NCI-H524 treated with DMSO at 0.1 percent for 48 hours (cell line): Measurements from ENCODE around the gene ERI3.

Experiments
- DNase-seq: peaks from one replicate; lab custom pipeline; 2025; lab: John Stamatoyannopoulos, UW

The ERI3 gene, protein sequence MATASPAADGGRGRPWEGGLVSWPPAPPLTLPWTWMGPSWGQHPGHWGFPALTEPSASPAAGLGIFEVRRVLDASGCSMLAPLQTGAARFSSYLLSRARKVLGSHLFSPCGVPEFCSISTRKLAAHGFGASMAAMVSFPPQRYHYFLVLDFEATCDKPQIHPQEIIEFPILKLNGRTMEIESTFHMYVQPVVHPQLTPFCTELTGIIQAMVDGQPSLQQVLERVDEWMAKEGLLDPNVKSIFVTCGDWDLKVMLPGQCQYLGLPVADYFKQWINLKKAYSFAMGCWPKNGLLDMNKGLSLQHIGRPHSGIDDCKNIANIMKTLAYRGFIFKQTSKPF

DNA sequence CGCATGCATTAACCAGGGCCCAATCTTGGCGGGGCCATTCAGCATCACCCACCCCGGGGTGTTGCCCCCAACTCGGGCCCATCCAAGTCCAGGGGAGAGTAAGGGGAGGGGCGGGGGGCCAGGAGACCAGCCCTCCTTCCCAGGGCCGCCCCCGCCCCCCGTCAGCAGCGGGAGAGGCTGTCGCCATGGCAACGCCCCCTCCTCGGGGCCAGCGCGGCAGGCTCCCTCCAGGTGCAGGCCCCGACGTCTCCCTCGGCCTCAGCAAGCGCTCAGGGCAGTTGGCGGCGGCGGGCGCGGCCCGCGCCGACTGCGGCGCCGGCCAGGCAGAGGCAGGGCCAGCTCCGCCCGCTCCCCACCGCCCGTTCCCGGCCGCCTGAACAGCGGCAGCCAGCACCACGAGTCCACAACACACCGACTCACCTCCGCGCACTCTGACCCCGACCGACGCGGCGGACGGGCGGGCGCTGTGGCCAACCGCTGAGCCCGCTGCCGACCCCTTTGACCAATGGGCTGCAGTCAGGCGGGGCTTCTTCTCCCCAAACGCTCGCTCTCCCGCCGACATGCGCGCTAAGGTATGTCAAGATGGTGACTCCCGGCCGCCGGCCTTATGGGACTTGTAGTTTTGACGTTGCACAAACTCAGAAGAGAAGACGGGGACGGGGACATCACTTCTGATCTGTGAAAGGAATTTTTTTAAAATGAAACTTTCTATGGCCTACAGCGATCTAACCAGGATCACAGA, at the start of gene ERI3:
Gene ERI3, minus strand, starts transcription at position 418 of the 742 bp plus-strand sequence. Its CDS starts 231 bp downstream, at position 187.
- DNase-seq = peak; percentile 81

DNA sequence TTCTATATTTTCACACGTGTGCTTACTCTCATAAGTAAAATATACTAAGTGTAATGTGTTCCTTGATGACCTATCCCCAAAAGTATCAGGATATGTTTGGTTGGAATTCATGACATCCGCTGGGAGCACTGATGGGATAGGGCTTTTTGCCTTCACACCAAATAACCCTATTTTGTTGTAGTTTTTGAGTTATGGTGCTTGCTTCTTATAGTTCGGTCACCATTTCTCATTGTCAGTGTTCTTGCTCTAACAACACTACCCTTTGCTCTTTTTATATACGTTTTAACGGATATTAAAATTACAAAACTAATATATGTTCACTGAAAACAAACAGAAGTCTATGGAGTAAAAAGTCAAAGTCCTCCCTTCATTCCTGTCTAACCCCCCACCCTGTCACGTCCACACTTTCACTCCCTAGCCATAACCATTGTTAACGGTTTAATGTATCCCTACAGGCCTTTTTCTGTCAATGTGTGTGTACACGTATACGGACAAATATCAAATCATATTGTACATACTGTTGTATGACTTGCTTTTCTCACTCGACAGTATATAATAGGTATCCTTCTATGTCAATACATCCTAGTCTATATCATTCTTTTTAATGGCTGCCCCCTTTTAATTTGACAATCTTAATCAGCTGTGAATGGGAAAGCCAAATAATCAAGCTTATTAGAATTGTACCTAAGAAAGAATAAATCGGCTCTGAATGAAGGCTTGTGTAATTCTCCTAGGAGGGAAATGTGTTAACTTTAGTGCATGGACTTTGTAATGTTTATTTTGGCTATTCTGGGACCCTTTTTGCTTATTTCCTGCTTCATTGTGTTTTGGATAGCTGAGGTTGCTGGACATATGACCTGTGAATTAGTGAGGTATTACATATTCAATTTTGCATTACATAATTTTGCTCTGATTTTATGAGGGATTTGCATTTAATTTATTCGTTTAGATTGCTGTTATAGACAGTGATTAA, 46.5 kb upstream of the ERI3 start:
- no peak for DNase-seq

DNA sequence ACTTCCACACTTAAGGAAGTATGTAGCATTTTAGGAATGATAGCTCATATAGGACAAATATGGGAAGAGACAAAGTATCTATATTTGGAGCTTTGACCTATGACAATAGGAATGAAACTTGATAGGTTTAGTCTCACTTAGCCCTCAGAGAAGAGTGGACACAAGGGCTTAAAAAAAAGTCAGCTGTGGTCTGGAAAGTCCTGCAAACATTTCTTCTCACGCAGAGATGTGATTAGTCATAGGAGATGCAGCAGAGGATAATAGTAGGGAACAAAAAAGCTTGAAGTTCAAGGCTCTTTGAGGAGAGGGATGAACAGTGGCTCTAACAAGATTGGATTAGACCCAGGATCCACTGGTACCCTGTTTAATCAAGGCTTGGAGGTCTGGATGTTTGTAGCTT, 35.2 kb upstream of the ERI3 start:
- DNase-seq = no peak

DNA sequence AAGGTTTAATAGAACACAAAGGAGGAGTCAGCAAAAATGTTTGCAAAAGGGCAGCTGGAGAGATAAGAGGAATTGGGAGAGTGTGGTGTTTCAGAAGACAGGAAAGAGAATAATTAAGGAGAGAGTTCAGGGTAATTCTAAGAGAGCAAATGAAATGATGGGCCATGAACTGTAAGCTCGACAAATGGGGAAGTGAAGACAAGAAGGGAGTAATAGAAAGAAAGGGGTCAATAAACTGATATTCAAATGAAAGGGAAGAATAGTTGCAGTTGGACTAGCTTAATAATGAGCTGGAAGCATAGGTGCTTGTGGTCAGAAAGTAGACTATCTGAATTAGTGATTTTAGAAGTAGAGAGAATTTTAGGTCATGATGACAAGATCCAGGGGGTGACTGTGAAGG, 34.4 kb upstream of the ERI3 start:
- DNase-seq = no peak

DNA sequence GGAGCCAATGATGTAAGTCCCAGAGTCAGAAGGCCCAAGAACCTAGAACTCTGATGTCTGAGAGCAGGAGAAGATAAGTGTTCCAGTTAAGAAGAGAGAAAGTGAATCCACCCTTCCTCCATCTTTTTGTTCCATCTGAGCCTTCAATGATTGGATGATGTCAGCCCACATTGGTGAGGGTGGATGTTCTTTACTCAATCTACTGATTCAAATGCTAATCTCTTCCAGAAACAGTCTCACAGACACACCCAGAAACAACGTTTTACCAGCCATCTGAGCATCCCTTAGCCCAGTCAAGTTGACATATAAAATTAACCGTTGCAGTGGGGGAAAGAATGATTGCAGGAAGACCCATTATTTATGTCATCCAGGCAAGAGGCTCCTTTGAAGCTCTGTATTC, 33.5 kb upstream of the ERI3 start:
- DNase-seq = no peak

DNA sequence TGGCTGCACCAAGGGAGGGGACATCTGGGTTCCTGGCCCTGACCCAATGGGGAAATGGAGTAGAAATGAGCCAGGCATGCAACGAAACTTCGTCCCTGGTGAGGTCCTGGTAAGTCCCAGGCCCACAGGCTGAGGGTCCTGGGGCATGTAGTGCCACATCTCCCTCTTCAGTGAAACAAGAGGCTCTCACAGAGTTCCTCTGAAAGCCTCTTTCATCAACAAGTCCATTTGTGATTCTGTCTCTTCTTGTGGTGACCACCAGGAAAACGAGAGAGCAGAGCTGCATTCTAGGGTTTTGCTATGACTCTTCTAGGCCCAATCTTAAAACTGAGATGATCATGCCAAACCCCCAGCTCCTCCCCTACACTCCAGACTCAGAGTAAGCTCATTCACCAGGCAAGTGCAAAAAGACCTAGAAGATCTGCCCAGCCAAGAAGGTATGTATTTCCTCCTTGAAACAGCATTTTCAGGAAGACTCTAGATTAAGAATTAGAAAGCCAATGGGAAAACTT, 25.7 kb upstream of the ERI3 start:
- DNase-seq = no peak

DNA sequence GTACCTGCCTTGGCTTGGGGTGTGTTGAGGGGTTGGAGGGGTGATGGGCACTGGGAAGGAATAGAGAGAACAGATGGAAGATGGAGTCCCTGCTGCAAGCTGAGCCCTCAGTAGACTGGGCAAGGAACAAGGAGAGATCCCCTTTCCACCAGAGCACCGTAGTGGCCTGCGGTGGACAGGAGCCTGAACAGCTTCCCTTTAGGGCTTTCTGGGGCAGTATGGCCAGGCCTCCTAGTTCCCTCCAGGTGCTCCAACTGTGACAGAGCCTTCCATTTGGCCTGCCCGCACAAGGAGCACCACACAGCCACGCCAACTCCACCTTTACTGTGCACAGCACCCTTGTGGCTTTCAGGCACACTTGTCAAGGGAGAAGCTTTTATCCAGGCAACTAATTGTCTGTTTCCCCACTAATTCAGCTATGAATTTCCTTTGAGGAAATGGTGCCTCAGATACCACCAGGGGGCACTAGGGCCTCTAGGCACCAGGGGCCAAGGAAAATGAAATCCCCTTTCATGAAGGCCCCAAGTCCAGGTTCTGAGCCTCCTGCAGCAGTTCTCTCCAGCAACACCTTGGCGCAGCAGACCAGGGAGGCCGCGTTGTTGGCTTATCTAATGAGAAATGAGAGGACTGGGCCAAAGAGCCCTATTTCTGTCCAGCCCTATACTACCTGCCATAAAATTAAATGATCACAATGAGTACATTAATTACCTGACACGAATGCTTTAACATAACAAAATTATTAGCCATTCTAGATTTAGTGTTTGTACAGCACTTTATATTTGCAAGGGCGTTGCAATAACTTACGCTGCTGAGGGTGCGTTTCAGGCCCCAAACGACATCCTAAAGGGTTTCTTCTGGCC, 23.1 kb upstream of the ERI3 start:
- DNase-seq = no peak

DNA sequence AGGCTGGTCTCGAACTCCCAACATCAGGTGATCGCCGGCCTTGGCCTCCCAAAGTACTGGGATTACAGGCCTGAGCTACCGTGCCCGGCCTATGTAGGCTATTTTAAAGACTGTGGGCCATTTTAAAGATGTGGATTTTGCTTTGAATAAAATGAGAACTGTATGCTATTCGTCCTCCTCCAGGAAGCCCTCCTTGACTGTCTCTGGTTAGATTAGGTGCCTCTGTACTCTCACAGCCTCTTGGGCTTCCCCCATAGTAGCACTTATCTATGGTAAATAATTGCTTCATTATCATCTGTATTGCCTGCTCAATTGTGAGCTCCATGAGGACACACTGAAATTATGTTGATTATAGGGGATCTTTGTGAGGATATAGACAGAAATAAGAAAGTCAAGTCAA, 20.5 kb upstream of the ERI3 start:
- DNase-seq = no peak

DNA sequence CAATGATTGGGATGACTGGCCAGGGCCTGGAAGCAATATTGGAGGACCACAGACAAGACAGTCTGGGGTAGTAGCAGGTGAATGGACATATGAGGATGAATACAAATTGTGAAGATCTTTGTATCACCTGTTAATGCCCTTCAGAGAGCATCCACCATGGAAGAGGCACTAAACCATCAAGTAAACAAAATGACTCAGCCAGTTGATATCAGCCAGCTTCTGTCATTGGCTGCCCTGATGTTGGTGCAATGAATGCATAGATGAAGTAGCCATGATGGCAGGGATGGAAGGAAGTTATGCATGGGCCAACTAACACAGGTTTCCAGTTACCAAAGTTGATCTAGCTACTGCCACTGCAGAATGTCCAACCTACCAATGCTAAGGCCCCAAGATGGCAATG, 16.1 kb upstream of the ERI3 start:
- no peak for DNase-seq

DNA sequence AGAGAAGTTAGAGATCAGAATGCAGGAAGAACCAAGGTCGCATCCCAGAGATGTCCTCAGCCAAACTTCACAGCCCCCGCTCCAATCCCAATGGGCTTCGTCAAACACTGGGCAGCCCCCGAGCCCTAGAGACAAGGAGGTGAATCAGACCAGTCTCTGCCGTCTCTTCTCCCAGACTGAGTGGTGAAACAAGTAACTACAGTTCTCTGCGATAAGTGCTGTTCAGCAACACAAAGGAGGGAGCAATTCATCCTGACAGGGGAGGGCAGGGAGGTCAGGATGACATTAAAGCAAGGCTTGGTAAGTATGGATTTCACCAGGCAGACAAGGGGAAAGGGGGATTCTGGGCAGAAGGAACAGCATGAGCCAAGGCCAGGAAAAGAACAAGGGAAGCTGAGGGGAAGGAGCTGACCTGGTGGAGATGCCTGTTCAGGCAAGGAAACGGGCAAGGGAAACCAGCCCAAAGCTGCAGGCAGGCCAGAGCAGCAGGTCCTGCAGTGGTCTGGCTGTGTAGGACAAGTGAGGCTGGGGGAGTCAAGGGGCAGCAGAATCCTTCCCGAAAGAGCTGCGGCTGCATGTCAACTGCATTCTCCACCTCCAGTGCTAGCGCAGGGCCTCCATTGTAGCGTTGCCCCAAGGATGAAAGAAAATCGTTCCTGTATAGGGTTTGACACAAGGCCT, 13.6 kb upstream of the ERI3 start:
- no peak for DNase-seq

DNA sequence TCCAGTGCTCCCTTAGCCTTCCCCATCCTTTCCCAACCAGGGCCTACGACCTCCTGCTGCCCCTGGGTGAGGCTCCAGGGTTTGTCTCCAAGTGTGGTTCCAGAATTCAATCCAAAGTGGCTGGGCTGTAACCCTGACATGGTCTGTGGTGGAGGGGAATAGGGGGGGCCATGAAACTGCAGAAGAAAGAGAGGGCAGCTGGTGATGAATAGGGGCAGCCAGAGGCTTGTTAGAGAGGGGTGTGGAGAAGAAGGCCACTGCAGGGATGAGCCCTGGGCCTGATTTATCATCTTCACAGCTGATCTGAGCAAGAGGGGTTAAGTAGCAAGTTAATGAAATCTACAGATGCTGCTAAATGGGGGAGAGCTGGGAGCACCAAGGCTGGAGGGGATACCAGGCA, 12.9 kb upstream of the ERI3 start:
- DNase-seq = no peak

DNA sequence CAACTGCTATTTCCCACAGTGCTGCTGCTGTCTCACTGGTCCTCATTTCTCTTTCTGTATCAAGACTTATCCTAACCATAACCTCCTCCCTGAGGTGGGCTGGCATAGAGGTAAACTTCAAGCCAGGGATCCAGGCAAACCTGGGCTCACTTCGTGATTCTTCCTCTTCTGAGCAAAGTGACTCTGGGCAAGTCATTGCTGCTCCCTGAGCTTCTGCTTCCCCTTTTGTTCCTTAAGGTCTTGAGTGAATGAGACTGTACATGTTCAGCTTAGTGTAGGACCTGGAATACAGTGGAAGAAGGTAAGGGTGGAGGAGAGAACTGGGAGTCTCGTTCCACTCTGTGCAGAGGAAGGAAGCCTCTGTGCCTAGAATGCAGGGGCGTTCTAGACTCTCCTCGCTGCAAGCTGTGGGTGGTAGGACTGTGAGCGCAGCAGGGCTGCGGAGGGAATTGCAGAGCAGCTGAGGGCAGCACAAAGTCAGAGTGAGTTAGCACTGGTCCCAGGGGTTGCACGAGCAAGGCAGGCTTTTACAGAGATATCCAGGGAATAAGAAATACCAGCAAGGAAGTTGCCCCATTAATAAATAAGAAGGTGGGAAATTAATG, 11.4 kb upstream of the ERI3 start:
- no peak for DNase-seq

DNA sequence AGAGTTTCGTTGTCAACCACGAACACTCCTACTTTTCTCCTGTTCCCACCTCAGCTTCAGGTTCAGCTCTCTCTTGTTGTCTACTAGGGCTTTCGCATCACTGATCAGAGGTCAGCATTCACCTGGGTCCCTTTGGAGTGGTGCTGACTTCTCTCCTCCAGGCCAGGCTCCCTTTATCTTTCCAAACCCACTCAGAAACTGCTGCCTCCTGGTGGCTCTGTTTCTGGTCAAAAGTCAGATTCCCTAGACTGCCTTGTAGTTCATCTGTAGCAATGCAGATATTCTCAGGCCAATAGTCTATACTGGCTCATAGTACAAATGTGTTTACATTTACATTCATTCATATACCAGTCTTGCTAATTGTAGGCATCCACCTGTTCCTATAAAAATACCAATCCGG, 6.4 kb upstream of the ERI3 start:
- DNase-seq = no peak

DNA sequence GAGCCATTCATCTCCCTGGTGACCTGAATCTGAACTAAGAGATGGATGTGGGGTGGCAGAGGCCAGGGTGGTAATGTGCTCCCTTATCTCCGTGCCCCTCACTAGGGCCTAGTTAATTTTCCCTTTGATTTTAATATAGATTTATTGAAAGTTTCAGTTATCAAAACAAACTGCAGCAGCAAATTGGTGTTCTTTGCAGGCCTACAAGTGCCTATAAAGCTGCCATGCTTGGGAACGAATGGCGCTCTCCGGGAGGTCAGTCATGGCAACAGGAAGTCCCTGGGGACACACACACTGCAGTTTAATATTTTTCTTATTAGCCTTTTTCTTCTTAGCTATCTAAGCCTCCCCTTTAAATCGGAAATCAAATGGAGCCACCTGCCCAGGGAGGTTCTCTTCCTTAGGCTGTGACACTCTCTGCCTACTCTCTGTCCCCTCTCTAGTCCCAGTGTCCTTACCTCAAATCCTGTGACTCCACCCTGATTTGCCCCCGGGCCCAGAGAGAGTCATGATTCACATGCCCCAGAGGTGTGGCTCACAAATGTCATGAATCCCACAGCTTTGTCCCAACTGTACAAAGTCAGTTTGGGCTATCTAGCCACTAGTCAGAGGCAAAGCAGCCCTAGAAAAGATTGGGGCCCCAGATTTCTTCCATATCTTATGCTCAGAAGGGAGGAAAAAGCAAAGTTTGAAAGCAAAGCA, 4.3 kb upstream of the ERI3 start:
- no peak for DNase-seq

DNA sequence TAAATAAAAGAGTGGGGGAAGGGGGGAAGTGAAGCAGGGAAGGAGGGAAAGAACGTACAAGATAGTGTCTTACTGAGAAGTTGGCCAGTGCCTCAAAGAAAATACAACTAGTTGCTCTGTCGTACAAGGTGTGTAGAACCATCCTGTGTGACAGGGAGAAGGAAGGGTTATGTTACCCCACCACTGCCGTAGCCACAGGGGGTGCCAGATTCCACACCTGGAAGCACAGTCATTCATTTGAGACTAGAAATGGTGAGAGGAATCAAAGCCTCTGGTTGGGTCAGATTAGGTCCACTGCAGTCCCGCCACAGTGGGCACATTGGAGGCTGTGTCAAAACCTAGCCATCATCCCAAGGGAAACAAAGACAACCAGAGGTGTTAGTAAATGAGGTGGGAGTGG, 2.7 kb upstream of the ERI3 start:
- no peak for DNase-seq

DNA sequence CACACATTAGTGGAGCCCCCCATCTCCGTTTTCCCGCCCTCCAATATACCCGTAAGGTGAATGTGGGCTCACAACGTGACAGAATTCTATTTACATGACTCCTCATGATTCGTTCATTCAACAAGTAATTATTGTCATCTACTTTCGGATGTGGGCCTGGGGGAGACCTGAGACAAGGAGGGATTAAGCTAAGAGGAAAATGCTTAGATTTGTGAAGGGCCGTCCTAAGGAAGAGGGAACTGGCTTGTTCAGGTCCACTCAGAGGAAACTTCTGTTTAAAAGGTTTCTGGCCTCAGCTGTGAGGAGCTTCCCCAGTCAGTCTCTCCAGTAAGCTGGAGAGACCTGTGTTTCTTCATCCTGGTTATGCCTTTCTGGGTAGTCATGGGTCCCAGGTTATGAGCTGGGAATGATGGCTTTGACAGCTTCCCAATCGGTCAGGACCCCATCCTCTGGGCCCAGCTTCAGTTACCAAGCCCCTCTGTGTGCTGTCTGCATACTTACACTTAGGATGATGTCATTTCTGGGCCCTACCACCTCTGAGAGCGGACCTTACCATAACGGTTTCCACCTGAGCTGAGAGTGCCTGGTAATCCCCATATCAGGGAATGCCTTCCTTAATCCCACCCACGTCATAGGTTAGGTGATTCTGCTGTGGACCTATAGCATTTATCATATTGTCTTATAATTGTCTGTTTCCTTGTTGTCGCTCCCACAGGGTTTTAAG, 687 bp upstream of the ERI3 start:
- no peak for DNase-seq

DNA sequence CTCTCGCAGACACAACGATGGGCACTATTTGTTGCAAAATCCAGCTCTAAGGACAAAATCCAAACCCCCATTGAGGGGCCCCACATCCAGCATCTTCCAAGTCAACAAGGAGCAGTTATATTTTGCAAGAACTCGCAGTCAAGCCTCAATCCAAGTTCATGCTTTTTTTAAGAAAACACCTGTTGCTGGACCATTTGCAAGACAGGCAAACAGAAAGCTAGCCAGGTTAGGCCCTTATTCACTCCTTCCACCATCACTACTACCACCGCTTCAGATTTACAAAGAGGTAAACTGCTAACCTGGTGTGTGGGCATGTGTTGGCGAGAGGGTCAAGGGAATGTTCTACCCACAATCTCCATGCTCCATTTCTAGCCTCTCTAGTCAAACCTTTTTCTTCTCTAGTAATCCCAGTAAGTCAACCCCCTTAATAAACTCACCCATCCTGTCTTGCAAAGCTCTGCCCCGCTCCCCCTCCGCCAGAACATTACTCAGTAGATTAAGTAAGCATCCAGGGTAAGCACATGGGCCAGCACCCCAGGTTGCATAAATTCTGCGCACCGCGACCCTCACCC, 703 bp downstream of the ERI3 start:
- no peak for DNase-seq

DNA sequence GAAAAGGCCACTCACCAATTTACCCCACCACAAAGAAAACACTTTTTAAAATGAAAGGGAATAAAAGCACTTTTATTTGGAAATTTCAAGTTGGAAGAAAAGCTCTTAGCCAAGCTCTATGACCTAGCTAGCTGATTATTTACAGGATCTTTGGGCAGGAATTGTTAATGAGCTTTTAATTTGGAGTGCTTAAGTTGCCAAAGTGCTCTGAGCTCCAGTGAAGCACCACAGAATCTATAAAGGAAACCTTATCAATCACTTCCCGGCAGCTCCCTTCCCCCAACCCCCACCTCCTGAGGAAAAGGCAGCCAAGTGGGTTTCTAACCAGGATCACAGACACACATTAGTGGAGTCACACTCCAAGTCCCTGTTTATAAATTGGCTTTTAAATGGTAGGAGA, 1.5 kb downstream of the ERI3 start:
- no peak for DNase-seq

DNA sequence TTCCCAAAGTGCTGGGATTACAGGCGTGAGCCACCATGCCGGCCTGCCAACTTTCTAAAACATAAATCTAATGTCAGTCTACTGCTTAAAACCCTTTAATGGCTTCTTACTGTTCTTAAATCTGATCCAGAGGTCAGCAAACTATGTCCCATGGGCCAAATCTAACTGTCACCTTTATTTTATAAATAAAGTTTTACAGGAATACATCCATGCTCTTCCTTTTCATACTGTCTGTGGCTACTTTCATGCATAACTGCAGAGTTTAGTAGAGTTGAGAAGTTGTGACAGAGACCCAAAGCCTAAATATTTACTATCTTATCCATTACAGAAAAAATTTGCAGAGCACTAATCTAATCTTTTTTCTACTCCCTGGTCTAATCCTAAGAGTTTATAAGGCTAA, 3.8 kb downstream of the ERI3 start:
- DNase-seq = no peak
